Stimulated activated CD8-positive, alpha-beta memory T cell treated with anti-CD3 and anti-CD28 coated beads, Interleukin-7, amount 100 ng/mL, for 4 hours (primary cell): ENCODE results near the gene AKR1C1.
"Not testable (repeated sequence)": the region's sequence is repeated elsewhere in the genome, so short reads cannot be mapped to it uniquely, and the experiment has no call there.

Experiments
- DNase-seq, 2 donors: peaks; one replicate each; pipeline ENCODE4 v3.0.0-alpha.2; 2020; ENCODE audit warnings: low read depth in 2 of 2

The AKR1C1 gene

DNA sequence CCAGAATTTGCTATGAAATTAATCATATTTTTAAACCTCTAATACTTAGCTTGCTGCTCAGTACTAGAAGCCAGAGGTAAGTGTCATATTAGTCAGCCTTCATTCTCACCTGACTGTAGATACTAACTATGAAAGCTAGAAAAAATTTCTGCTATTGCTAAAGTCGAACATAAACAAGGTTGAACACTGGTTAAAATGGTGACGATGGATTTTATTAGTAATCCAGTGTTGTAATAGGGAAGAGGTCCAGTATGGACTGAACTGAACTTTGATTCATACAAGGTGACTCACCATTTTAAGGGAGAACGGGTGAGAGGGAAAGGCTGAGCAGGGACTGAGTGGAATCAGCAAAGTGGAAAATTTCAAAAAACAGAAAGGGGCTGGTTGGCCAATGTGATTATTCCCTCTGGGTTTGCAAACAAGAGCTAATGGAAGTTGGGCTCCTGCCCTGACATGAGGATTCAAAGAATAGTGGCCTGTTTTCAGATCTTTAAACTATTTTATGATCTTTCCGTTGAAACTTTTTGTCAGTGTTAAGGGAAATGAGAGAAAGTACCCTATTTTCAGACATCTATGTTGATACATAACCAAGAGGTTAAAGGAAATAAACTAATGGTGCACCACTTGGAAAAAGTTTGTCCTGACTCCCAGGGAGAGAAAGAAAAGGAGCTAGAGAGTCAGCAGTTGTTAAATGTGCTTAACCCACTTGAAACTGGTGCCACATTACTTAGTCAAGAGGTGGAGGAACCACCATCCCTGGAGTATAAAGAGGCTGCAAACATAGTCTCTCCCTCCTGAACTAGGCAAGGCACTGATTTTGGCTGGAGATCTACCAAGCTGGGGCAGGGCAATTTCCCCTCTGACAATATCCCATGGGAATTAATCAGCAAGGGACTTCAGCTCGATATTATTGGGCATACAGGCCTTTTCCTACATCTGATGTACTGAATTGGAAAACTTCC lies 15.3 kb upstream of the AKR1C1 start:
- DNase-seq = no peak

DNA sequence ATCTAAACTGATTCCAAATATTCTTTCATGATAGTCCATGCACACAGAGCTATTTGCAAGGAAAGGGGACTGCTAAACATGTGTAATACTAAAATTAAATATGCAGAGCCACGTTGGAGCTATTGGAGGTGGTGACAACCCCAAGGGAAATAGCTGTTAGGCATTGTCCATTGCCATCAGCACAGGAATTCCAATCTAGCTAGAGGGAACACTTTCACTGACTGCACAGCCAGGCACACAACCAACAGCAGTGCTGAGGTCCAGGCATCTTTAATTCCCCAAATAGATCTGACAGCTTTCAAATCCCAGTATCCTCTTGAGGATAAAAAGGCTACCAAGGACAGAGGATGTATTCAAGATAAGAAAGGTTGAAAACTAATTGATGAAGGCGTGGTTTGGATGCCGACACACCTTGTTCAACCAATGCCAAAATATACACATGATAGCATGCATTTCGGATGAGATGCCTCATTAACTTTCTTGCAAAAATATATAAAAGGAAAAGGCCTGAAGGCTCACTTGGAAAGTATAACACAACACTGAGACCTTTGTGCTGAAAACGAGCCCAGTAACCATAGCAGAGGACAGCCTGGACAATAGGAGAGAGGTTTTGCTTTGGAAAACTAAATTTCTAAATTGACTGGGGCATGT lies 11.6 kb upstream of the AKR1C1 start:
- DNase-seq = not testable (repeated sequence)

DNA sequence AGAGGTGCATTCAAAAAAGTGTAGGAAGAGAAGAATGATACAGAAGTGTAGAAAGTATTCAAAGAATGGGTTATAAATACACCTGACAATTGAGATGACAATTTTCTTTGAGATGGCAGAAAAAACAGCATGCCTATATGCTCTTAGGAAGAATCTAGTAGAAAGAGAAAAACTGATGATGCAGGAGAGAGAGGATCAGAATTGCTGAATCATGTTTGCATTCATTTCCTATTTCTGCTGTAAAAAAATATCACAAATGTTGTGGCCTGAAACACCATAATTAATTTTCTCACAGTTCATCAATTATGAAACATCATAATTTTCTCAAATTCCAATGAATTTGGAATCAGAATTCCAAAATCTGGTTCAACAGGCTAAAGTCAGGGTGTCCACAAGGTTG lies 9.8 kb upstream of the AKR1C1 start:
- no peak for DNase-seq

DNA sequence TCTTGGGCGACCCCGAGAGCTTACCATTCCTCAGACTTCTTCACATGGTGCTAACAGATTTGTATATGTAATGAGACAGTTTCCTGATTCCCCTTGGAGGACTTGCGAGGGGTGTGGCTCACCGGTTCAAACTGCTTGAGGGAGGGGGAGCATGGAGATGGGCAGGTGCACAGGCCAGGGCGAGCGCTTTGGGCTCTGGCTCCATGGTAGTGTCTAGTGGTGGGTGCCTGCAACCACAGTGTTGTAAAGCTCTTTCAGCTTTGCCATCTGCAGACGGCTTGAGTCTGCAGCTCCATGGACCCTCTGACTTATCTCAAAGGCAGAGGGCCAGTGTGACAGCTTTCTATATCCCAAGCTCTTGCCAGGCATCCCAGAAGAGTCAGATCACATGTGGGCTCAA lies 7.1 kb upstream of the AKR1C1 start:
- DNase-seq = not testable (repeated sequence)

DNA sequence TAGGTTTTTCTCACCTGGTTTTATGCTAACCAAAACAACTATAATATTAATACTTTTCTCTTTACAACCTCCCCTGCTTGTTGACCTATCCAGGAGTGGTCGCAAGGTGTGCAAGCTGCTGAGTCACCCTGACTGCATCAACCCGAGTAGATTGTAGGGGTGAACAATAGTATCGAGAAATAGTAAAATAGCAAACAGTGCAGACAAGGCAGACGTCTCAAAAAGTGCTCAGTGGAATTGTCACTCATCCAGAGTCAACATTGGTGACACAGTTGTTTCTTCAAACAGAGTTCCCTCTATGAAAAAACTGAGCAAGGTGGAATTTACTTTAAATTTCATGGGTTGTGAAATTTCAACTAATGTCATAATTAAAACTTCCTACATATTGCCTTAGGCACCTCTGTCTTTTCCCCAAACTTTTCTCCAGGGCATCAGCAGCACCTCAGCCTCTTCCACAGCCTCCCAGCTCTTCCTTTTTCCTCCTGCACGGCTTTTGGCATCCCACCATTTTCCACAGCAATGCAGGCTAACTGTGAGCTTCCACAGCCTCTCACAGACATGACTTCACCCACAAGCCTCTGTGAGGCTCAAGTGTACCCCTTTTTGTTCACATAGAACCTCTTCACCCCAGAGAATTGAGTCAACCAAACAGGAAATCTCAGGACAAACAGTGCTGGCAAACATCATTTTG lies 6.1 kb upstream of the AKR1C1 start:
- DNase-seq = not testable (repeated sequence)

DNA sequence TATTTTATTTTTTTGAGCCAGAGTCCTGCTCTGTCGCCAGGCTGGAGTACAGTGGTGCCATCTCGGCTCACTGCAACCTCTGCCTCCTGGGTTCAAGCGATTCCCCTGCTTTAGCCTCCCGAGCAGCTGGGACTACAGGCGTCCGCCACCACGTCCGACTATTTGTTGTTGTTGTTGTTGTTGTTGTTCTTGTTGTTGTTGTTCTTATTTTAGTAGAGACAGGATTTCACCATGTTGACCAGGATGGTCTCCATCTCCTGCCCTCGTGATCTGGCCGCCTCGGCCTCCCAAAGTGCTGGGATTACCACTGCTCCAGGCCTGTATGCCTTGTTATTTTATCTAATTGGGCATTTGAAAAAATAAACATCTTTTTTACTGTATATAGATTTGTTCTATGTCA lies 1.7 kb upstream of the AKR1C1 start:
- not testable (repeated sequence) for DNase-seq

DNA sequence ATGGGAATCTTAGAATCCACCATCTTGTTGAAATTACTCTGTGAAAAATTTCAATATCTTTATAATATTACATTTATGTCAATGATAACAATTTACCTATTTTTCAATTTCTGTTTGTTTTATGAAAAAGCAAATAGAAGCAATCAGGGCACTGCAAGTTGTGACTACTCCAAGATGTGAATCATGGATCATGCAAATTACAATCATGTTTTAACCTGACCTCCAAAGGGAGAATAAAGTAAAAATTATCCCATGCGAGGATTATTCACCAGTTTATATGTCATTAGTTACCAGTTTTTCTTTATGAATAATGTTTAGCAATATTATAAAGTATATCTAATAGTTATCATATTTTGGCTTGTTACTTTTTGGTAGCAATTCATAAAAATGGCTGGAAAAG lies 907 bp upstream of the AKR1C1 start:
- not testable (repeated sequence) for DNase-seq

DNA sequence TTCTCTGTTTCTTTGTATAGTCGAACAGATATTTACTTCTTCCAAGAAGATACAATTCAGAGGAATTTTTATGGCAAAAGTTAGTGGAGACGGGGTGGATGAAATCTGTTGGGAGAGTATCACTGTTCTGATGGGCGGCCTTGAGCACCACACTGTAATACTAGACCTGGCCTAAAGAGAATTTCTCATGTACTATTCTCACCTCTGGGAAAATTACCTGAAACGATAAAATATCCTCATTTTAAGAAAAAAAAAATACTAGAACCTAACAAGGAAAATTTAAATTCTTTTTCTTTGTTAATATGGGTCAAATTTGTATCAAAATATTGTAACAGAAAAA lies 570 bp downstream of the AKR1C1 start:
- DNase-seq = not testable (repeated sequence)

DNA sequence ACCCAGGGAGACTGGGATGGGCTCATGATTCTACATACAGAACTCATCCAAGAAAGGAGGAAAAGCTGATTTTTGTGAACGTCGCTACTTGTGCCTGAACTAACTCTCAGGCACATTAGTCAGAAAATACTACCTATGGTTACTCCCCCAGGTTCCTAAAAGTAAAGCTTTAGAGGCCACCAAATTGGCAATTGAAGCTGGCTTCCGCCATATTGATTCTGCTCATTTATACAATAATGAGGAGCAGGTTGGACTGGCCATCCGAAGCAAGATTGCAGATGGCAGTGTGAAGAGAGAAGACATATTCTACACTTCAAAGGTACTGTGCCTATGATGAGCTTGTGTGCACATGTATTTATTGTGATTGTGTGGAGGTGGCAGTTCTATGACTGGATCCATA lies 2.5 kb downstream of the AKR1C1 start:
- DNase-seq = not testable (repeated sequence)

DNA sequence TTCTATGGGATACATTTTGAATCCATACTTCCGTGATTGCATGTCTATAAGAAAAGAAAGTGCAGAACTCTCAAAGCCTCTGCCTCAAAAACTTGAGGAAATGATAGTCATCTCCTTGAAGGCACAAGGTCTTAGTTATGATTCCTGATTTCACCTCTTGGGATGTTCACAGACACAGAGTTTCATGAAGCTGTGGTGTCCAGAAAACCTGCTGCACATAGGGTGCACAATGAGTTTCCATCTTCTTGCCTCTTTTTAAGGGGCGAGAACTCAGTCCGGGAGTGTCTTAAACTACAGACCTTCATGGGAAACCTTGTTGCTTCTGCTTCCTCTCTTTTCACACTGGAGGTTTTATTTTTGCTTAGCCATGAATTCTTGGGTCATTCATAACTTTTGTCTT lies 4.0 kb downstream of the AKR1C1 start:
- DNase-seq = not testable (repeated sequence)

DNA sequence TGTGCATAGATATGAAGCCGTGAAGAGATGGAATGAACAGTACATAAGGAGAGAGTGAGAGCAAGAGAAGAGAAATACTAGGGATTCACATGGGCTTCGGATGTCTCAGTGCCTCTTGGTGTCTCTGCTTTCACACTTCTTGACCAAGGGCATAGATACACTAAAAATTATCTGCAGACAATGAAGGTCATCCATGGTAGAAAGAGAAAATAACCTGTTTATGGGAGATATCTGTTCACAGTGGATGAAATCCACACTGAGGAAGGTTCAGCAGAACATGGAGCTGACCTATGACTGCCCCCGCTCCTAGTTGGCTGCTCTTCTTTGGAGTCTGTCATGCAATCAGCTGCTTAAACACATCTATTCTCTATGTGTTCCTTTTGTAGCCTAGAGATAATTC lies 6.1 kb downstream of the AKR1C1 start:
- DNase-seq = not testable (repeated sequence)

DNA sequence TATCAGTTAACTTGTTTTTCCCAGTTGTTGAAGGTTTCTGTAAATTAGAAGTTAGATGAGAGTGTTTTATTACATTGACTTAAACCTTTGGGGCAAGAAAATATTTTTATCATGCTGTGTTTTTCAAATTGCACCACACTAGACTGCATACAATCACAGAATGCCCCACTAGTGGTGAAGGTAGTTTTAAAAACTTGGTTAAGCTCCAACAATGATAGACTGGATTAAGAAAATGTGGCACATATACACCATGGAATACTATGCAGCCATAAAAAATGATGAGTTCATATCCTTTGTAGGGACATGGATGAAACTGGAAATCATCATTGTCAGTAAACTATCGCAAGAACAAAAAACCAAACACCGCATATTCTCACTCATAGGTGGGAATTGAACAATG lies 7.1 kb downstream of the AKR1C1 start:
- not testable (repeated sequence) for DNase-seq

DNA sequence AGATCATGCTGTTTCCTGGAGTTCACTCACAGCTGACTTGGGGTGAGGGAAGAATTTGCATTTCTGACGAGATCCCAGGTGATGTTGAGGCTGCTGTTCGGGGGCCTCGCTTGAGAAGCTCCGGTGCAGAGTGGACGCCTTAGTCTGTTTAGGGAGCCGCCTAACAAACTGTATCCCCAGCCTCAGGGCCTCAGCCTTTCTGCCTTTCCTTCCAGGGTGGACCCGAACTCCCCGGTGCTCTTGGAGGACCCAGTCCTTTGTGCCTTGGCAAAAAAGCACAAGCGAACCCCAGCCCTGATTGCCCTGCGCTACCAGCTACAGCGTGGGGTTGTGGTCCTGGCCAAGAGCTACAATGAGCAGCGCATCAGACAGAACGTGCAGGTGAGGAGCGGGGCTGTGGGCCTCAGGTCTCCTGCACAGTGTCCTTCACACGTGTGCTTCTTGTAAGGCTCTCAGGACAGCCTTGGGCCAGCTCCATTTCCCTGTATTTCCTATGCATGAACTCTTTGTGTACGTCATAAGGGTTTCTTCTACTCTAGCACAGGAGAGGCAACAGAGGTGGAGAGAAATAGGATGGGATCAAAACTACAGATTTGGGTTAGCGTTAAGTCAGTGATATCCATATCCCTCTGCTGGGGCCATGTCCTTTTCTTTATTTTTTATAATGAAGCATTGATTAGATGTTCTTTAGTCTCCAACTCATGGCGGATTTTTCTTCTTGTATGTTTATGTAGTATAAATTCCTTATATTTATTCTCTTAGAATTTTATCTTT lies 9.3 kb downstream of the AKR1C1 start:
- not testable (repeated sequence) for DNase-seq

DNA sequence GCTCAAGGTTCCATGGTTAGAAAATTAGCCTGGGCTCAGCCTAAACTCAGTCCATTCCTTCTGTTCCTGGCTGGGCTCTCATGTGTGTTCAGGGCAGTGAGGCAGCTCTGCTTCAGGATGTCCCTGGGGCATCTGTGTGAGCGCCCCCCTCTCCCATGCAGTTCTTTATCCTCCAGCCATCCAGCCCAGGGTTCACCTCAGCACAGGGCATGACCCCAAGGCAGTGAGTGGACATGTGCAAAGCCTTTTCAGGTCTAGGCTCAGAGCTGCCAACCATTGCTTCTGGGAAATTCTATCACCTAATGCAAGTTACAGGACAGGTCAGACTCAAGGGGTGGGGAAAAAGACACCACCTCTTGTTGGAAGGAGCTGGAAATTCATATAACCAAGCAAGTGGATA lies 10.1 kb downstream of the AKR1C1 start:
- DNase-seq = not testable (repeated sequence)

DNA sequence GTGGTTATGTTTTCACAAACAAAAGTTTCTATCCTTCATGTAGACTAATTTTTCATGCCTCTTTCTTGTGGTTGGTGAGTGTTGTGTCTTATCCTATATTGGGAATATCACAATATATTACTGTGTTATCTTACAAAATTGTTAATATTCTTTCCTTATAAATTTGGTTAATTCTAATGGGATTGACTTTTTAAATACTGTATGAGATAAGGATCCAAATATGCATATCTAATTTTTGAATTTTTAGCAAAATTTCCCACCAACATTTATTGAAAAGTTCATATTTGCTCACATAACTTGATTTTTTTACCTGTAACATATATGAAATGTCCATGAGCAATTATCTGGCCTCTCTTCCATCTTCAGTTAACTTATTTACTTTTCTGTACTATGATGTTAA lies 11.2 kb downstream of the AKR1C1 start:
- DNase-seq = not testable (repeated sequence)

DNA sequence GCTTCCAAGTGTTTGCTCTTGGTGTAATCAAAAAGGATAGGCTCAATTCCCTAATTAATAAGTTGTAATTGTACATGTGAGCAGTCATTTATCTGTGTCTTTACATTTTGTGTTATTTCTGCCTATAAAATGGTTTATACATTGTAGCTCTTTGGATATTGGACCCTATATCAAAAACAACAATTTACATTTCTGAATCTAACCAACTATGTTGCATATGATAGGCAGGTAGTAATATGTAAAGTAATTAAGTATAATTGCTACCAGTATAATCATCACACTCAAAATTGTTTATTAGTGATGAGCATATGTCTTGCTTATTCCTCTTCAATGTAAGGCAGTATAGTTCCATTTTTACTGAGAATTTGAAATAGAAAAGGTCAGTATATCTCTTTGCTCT lies 13.8 kb downstream of the AKR1C1 start:
- DNase-seq = no peak

DNA sequence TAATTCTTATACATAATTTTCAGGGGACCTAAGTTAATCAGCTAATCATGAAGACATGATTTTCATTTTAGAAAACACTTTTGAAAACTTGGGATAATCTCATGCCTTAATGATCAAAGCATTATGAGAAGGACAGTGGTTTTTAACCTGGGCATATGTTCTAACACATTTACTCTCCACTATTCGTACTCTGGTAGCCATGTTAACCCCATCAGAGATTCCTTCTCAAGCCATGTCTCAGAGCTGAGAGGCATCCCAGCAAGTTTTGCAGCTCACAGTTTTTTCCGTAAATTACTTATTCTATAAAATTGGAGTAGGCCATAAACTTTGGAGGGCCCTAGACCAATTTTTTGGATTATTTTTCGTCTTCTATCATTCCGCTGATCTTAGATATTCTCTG lies 15.7 kb downstream of the AKR1C1 start:
- no peak for DNase-seq

DNA sequence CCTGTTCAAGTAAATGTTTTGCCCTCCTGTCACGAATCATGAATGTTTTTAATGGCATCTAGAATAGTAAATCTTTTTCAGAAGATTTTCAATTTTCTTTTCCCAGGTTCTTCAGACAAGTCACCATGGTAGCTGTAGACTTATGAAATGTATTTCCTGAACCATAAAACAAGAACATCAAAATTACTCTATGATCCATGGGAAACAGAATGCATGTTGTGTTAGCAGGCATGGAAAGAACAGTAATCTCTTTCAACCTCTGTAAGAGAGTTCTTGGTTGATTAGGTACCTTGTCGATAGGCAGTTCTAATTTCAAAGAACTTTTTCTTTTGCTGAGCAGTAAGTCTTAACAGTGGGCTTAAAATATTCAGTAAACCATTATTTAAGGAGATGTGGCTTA lies 17.6 kb downstream of the AKR1C1 start:
- DNase-seq = no peak

DNA sequence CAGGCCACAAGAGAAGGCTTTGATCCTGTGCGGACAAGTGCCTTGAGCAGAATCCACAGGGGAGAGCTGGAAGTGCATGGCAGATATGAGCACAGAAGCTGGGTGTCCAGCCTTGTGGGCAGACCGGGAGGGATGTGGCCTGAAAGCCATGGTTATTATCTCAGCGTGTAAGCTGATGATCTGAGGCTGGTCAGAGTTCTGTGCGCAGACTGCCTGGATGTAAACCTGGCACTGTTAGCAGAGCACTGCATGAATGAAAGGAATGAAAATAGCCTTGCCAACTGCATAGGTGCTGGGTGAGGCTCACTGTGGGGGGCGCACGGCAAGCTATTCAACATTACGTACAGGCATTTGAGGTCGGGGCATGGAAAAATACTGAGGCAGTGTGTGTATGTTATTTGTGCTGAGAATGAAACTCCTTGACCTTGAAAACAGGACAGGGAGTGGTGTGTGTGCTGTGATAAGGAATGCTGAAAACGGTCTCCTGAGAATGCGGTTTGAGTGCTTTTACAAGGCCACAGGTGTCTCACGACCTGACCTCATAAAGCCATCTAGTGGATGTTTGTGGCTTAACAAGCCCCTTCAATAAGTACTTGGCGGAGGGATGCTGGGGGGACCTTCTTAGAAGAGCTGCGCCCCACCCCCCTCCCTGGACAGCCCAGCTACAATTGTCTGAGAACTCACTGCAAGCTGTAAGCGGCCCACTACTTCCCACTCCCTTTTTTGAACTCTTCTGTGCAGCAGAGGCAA lies 18.7 kb downstream of the AKR1C1 start:
- no peak for DNase-seq

DNA sequence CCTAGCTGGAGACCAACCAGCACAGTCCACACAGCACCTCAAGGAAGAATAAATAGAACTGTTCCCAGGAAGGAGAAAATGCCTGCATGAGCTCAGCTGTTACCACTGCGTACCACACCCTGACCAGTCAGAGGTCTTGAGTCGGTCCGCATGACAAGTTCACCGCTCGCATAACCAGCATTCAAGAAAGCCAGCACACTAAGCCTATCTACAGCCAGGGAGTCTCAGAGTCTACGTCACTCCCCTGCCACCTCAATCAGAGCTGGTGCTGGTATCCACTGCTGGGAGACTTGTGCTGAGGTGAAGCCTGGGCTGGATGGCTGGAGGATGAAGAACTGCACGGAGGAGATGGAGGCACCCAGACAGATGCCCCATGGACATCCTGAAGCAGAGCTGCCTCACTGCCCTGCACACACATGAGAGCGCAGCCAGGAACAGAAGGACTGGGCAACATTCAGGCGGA lies 19.6 kb downstream of the AKR1C1 start:
- no peak for DNase-seq
